A673 (cell line): ENCODE measurements around the gene ZNF678.

Source experiments
- CTCF ChIP-seq: fragments of 300-800, 200-600 bp; sonication (generic); conservative IDR thresholded peaks from 2 replicates; pipeline ENCODE4 v1.5.1; 2017; ENCODE audit warnings: low read depth, mild to moderate bottlenecking, antibody characterized with exemption, low read length, moderate library complexity, mixed read lengths
- EZH2 ChIP-seq: fragments of 200-600 bp; sonication (generic); IDR thresholded peaks from 2 replicates; pipeline ENCODE4 v1.6.1; 2017; ENCODE audit warnings: borderline replicate concordance, low read depth, mild to moderate bottlenecking, mixed read lengths, antibody characterized with exemption, low read length; ENCODE audit not compliant: poor library complexity, severe bottlenecking

- TF ChIP-seq CTCF (no peak), EZH2 (no peak)
Measured at GRCh38 chr1:227666286-227666685, 102.9 kb downstream of the ZNF678 start.
